Neuronal stem cell (in vitro differentiated cells): ENCODE measurements around the gene HOXD9.
A peak's percentile ranks its signal among the peaks of the same experiment; 100 is the strongest.

Experiments used
- DNase-seq: peaks from one replicate; pipeline ENCODE4 v3.0.0-alpha.2; 2013; ENCODE audit warnings: low spot score
- H2AFZ ChIP-seq: one replicate; pipeline ENCODE4 v1.6.1; 2013; ENCODE audit warnings: mild to moderate bottlenecking, low read length, inconsistent platforms
- H2AK5ac ChIP-seq: 2 replicates; pipeline ENCODE4 v1.6.1; 2013; ENCODE audit warnings: low read depth, mild to moderate bottlenecking, inconsistent platforms, low read length, moderate library complexity, mixed read lengths
- H2BK120ac ChIP-seq: 2 replicates; pipeline ENCODE4 v1.6.1; 2013; ENCODE audit warnings: low read depth, mild to moderate bottlenecking, inconsistent platforms, low read length, moderate library complexity, mixed read lengths
- H2BK12ac ChIP-seq: one replicate; pipeline ENCODE4 v1.6.1; 2013; ENCODE audit warnings: low read length, inconsistent platforms
- H2BK15ac ChIP-seq: 2 replicates; pipeline ENCODE4 v1.6.1; 2013; ENCODE audit warnings: mild to moderate bottlenecking, low read length, inconsistent platforms, mixed read lengths
- H2BK5ac ChIP-seq: one replicate; pipeline ENCODE4 v1.6.1; 2013; ENCODE audit warnings: inconsistent platforms, mild to moderate bottlenecking, low read length, moderate library complexity
- H3K14ac ChIP-seq: one replicate; pipeline ENCODE4 v1.6.1; 2013; ENCODE audit warnings: low read length, inconsistent platforms
- H3K18ac ChIP-seq: 2 replicates; pipeline ENCODE4 v1.6.1; 2013; ENCODE audit warnings: low read length, inconsistent platforms
- H3K23ac ChIP-seq: 2 replicates; pipeline ENCODE4 v1.6.1; 2013; ENCODE audit warnings: low read depth, mild to moderate bottlenecking, mixed read lengths, low read length, inconsistent platforms; ENCODE audit not compliant: poor library complexity
- H3K27ac ChIP-seq: replicated peaks from 3 replicates; pipeline ENCODE4 v1.5.1; 2013; ENCODE audit warnings: low read length, inconsistent platforms
- H3K27me3 ChIP-seq, 3 experiments: 2 replicates each; pipeline ENCODE4 v1.6.1; 2013; ENCODE audit warnings: low read length in 3 of 3, mild to moderate bottlenecking in 2 of 3, inconsistent platforms in 1 of 3, low read depth in 1 of 3, mixed read lengths in 1 of 3, moderate library complexity in 1 of 3; ENCODE audit not compliant: control insufficient read depth in 3 of 3, insufficient read depth in 3 of 3
- H3K36me3 ChIP-seq, 2 donors: replicated peaks in 1 of 2; 2 replicates each; pipeline ENCODE4 v1.6.1; 2013; ENCODE audit warnings: low read length in 2 of 2; ENCODE audit not compliant: control insufficient read depth in 2 of 2, insufficient read depth in 2 of 2
- H3K4ac ChIP-seq: 2 replicates; pipeline ENCODE4 v1.6.1; 2013; ENCODE audit warnings: inconsistent platforms, mild to moderate bottlenecking, low read length, moderate library complexity
- H3K4me1 ChIP-seq, 2 donors: 1 replicate in 1 of 2; 2 replicates in 1 of 2; pipeline ENCODE4 v1.6.1; 2013; ENCODE audit warnings: low read length in 2 of 2, low read depth in 1 of 2; ENCODE audit not compliant: control insufficient read depth in 2 of 2, insufficient read depth in 1 of 2
- H3K4me2 ChIP-seq: one replicate; pipeline ENCODE4 v1.6.1; 2013; ENCODE audit warnings: mild to moderate bottlenecking, low read length, inconsistent platforms; ENCODE audit not compliant: insufficient read depth, poor library complexity, severe bottlenecking
- H3K4me3 ChIP-seq, 2 donors: 2 replicates each; pipeline ENCODE4 v1.5.1; 2013; ENCODE audit warnings: low read length in 2 of 2, mild to moderate bottlenecking in 2 of 2, inconsistent platforms in 1 of 2, moderate library complexity in 1 of 2
- H3K79me1 ChIP-seq: one replicate; pipeline ENCODE4 v1.6.1; 2013; ENCODE audit warnings: low read depth, mild to moderate bottlenecking, inconsistent platforms, low read length, moderate library complexity
- H3K9ac ChIP-seq: one replicate; pipeline ENCODE4 v1.6.1; 2013; ENCODE audit warnings: mild to moderate bottlenecking, low read depth, low read length, inconsistent platforms; ENCODE audit not compliant: poor library complexity
- H3K9me3 ChIP-seq, 2 donors: replicated peaks in 1 of 2; 2 replicates each; pipeline versions ENCODE3 to v1.6.1; 2013; ENCODE audit warnings: low read length in 2 of 2, mild to moderate bottlenecking in 2 of 2, inconsistent platforms in 1 of 2, low read depth in 1 of 2, mixed read lengths in 1 of 2, moderate library complexity in 1 of 2; ENCODE audit not compliant: control insufficient read depth in 2 of 2, insufficient read depth in 1 of 2
- H4K8ac ChIP-seq: one replicate; pipeline ENCODE4 v1.6.1; 2013; ENCODE audit warnings: low read depth, mild to moderate bottlenecking, inconsistent platforms, low read length, moderate library complexity
- H4K91ac ChIP-seq: one replicate; pipeline ENCODE4 v1.6.1; 2013; ENCODE audit warnings: low read length, low read depth, mild to moderate bottlenecking, inconsistent platforms; ENCODE audit not compliant: poor library complexity
- WGBS, 2 donors: extraction: QIAGEN DNeasy Blood & Tissue Kit; methylation state at CpG; one replicate each; pipeline ENCODE4 v1.1.7; 2013; ENCODE audit warnings: missing lambda C conversion rate in 2 of 2, mixed read lengths in 1 of 2; ENCODE audit not compliant: insufficient read length in 2 of 2, insufficient replicate concordance in 1 of 2; ENCODE audit errors: extremely low coverage in 2 of 2; 5-methylcytosine and 5-hydroxymethylcytosine counted together

Gene HOXD9

DNA sequence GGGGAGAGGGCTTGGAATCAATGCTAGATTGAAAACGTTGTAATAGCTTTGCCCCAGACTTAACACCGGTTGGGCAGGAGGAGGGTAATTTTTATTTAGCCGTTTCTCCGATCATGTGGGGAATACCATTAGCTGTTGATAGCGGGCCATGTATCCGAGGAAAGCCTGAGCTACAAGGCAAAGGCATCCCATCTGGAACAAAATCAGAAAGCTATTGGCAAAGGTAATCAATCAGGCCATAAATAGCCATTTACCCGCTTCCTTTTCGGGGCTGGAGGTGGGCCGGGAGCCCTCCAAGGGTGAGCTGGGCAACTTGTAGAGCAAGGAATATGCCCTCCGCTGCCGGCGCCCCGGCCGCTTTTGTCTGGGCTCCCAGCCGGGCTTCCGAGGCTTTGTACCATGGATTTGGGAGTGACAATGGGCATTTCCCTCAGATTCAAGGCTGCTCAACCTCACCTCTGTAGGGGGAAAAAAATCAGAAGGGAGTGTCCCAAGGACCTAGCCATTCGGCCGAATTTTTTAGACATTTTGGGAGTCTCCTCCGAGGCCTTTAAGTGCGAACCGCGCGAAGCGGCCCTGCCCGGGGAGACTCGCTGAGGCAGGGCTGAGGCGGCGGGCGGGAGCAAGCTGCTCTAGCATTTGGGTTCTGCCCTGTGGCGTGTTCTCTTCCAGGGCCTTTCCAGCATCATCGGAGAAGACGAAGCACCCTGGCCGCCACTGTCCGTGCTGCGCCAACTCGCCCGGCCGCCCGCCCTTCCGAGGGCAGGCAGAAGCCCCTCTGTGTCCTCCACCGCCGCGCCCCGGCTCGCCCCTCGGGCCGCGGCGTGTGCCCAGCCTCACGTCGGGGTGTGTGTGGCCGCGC is 1.1 kb upstream of the HOXD9 start:
- Histone ChIP-seq H2AK5ac (no peak overlapping the region), H3K4me1 (no peaks in the 10 kb centered on the region), H3K9ac (no peak overlapping the region), H3K27ac (no peak overlapping the region), H3K18ac (no peak overlapping the region), H2BK120ac (no peak overlapping the region), H3K4me3 (no peak overlapping the region), H4K91ac (no peak overlapping the region), H2AFZ (peak overlapping the region; percentile 95), H3K79me1 (no peaks in the 10 kb centered on the region), H2BK15ac (no peak overlapping the region), H2BK12ac (no peak overlapping the region), H3K4ac (no peak overlapping the region), H2BK5ac (no peak overlapping the region), H3K23ac (no peak overlapping the region), H3K36me3 (no peaks in the 10 kb centered on the region), H3K14ac (no peak overlapping the region), H3K4me2 (no peak overlapping the region), H3K9me3 (peaks cover 5 to 7% of the 10 kb centered on the region in 2 donors), H4K8ac (no peak overlapping the region), H3K27me3 (peaks cover 67 to 99% (median 97%) of the 10 kb centered on the region in 3 experiments)
- no peak for DNase-seq
- no CpG with 5 or more reads among the region's 53 CpGs for WGBS, 2 donors

DNA sequence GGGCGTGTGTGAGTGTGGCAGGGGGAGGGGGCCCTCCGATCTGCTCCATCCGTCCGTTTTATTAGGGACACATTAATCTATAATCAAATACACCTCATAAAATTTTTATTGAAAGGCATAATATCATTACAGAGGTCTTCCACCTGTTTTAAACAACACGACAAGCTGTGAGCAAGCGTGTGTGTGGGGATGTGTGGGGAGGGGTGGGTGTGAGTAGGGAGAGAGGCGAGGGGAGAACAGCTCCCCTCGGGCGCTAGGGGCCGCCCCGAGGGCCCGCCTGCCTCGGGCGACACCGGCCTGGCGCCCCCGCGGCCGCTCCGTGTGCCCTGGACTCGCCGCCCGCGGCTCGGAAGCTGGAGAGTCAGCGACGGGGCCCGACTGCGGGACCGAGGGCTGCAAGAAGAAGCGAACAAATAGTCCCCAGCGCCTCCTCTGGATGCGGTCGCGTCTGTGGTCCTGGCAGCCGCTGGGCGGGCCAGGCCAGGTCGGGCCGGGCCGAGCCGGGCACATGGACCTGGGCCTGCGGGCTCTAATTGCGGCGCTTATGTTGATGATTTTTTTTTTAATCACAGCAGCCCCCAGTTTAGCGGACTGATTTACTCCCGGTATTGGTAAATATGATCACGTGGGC is 352 bp upstream of the HOXD9 start:
- Histone ChIP-seq H2BK120ac (no peak overlapping the region), H2BK5ac (no peak overlapping the region), H3K4me3 (peak overlapping the region; percentile 26 to 36), H3K4ac (no peak overlapping the region), H2BK15ac (no peak overlapping the region), H3K9ac (no peak overlapping the region), H2AK5ac (no peak overlapping the region), H3K27ac (no peak overlapping the region), H3K27me3 (peaks cover 64 to 98% (median 95%) of the 10 kb centered on the region in 3 experiments), H2AFZ (peak overlapping the region; percentile 95), H3K14ac (no peak overlapping the region), H3K79me1 (no peaks in the 10 kb centered on the region), H3K4me1 (no peaks in the 10 kb centered on the region), H3K9me3 (peaks cover 0 to 2% of the 10 kb centered on the region in 2 donors), H3K18ac (no peak overlapping the region), H3K4me2 (peak overlapping the region; percentile 68), H4K8ac (no peak overlapping the region), H3K36me3 (no peaks in the 10 kb centered on the region), H3K23ac (no peak overlapping the region), H2BK12ac (no peak overlapping the region), H4K91ac (no peak overlapping the region)
- no CpG with 5 or more reads among the region's 47 CpGs for WGBS, 2 donors
- DNase-seq = no peak

DNA sequence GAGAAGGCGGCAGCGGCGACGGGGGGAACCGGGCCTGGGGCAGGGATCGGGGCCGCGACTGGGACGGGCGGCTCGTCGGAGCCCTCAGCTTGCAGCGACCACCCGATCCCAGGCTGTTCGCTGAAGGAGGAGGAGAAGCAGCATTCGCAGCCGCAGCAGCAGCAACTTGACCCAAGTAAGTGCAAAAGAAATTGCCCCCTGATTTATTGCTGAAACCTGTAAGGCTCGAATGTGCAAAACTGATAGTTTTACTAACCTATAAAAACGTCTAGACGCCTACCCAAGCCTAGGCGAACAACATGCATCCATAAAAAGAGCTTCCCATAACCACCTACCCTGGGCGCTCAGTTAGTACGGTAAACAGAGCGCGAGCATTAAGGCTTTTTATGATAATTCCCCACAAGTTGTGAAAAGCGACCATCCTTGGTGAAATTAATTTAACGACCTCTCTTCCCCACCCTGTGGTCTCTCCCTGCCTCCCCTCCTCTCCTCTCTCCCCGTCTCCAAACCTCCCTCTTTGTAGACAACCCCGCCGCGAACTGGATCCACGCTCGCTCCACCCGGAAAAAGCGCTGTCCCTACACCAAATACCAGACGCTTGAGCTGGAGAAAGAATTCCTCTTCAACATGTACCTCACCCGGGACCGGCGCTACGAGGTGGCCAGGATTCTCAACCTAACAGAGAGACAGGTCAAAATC is 1.0 kb downstream of the HOXD9 start:
- Histone ChIP-seq H3K4me2 (no peak overlapping the region), H3K27me3 (peaks cover 61 to 98% (median 92%) of the 10 kb centered on the region in 3 experiments), H2AFZ (peak overlapping the region; percentile 95), H4K8ac (no peak overlapping the region), H3K9ac (no peak overlapping the region), H2BK5ac (no peak overlapping the region), H3K4me3 (no peak overlapping the region), H4K91ac (no peak overlapping the region), H3K36me3 (no peaks in the 10 kb centered on the region), H3K79me1 (no peaks in the 10 kb centered on the region), H2BK120ac (no peak overlapping the region), H3K27ac (no peak overlapping the region), H2BK12ac (no peak overlapping the region), H3K18ac (peak overlapping the region; percentile 45), H2BK15ac (no peak overlapping the region), H3K14ac (peak overlapping the region; percentile 66), H3K23ac (no peak overlapping the region), H3K9me3 (no peaks in the 10 kb centered on the region), H2AK5ac (no peak overlapping the region), H3K4me1 (peaks cover 0 to 1% of the 10 kb centered on the region in 2 donors), H3K4ac (no peak overlapping the region)
- no peak for DNase-seq
- WGBS, 2 donors = no CpG with 5 or more reads among the region's 40 CpGs
